Osteocyte (in vitro differentiated cells): Measurements from ENCODE around the gene SH3PXD2A. TPM values are rescaled to one million over a fixed set of nuclear protein-coding genes. Genes with fewer than 3 reads are reported as not detected.

Experiments used
- DNase-seq: peaks from one replicate; pipeline ENCODE4 v3.0.0; 2021; ENCODE audit warnings: mixed read lengths; ENCODE audit not compliant: unreplicated experiment; ENCODE audit errors: extremely low spot score
- H3K27ac Mint-ChIP-seq: one replicate; pipeline ENCODE4 v1.8.0; 2021; ENCODE audit warnings: mild to moderate bottlenecking, mixed read lengths; ENCODE audit not compliant: unreplicated experiment
- H3K27me3 Mint-ChIP-seq: one replicate; pipeline ENCODE4 v1.8.0; 2021; ENCODE audit warnings: mixed read lengths; ENCODE audit not compliant: unreplicated experiment
- H3K36me3 Mint-ChIP-seq: one replicate; pipeline ENCODE4 v1.8.0; 2021; ENCODE audit warnings: mixed read lengths; ENCODE audit not compliant: unreplicated experiment
- H3K4me1 Mint-ChIP-seq: one replicate; pipeline ENCODE4 v1.8.0; 2021; ENCODE audit warnings: mixed read lengths; ENCODE audit not compliant: unreplicated experiment
- H3K4me3 Mint-ChIP-seq: one replicate; pipeline ENCODE4 v1.8.0; 2021; ENCODE audit warnings: mild to moderate bottlenecking, moderate library complexity, mixed read lengths; ENCODE audit not compliant: unreplicated experiment
- H3K9me3 Mint-ChIP-seq: one replicate; pipeline ENCODE4 v1.8.0; 2021; ENCODE audit warnings: mixed read lengths; ENCODE audit not compliant: unreplicated experiment
- CTCF ChIP-seq: fragments of 200-600 bp; sonication (generic); IDR thresholded peaks from 2 replicates; pipeline ENCODE4 v1.5.0; 2021; ENCODE audit warnings: antibody characterized with exemption, mild to moderate bottlenecking, moderate library complexity
- total RNA-seq: library from RNA; stranded (reverse); gene quantifications from 2 replicates; pipeline ENCODE4 v1.2.1, GENCODE V29; 2021

Gene SH3PXD2A
- total RNA-seq, 1 donor from 2014 or later: 43.0 TPM

- H3K36me3 Mint-ChIP-seq: no peaks in the 10 kb centered on the region
- TF ChIP-seq CTCF: no peak
- DNase-seq: no peak
- no peak overlapping the region for H3K27ac Mint-ChIP-seq
- H3K9me3 Mint-ChIP-seq: no peaks in the 10 kb centered on the region
- H3K4me1 Mint-ChIP-seq: peaks cover 18% of the 10 kb centered on the region
- H3K4me3 Mint-ChIP-seq: peak overlapping the region; percentile 79
- peaks cover 45% of the 10 kb centered on the region for H3K27me3 Mint-ChIP-seq
Measured at GRCh38 chr10:103853428-103854264, 1.7 kb downstream of the SH3PXD2A start.

GRCh38 chr10:103852856-103853255, 2.5 kb downstream of the SH3PXD2A start:
- Mint-ChIP-seq H3K9me3 (no peaks in the 10 kb centered on the region), H3K36me3 (no peaks in the 10 kb centered on the region), H3K27ac (no peak overlapping the region), H3K4me1 (peaks cover 18% of the 10 kb centered on the region), H3K4me3 (no peak overlapping the region), H3K27me3 (peaks cover 49% of the 10 kb centered on the region)
- no peak for DNase-seq
- no peak for TF ChIP-seq CTCF

GRCh38 chr10:103852189-103852711, 3.1 kb downstream of the SH3PXD2A start:
- Mint-ChIP-seq H3K27ac (no peak overlapping the region), H3K4me1 (peaks cover 18% of the 10 kb centered on the region), H3K36me3 (no peaks in the 10 kb centered on the region), H3K9me3 (no peaks in the 10 kb centered on the region), H3K27me3 (peaks cover 49% of the 10 kb centered on the region), H3K4me3 (no peak overlapping the region)
- no peak for TF ChIP-seq CTCF
- DNase-seq: no peak

- no peak overlapping the region for H3K4me3 Mint-ChIP-seq
- no peaks in the 10 kb centered on the region for H3K9me3 Mint-ChIP-seq
- DNase-seq: no peak
- peaks cover 18% of the 10 kb centered on the region for H3K4me1 Mint-ChIP-seq
- TF ChIP-seq CTCF: no peak
- H3K27me3 Mint-ChIP-seq: peaks cover 46% of the 10 kb centered on the region
- H3K36me3 Mint-ChIP-seq: no peaks in the 10 kb centered on the region
- no peak overlapping the region for H3K27ac Mint-ChIP-seq
Measured at GRCh38 chr10:103851261-103851660, 4.1 kb downstream of the SH3PXD2A start.

- DNase-seq: no peak
- no peak for TF ChIP-seq CTCF
- Mint-ChIP-seq H3K27me3 (peaks cover 46% of the 10 kb centered on the region), H3K4me1 (peaks cover 18% of the 10 kb centered on the region), H3K4me3 (no peak overlapping the region), H3K36me3 (no peaks in the 10 kb centered on the region), H3K9me3 (no peaks in the 10 kb centered on the region), H3K27ac (no peak overlapping the region)
Measured at GRCh38 chr10:103850572-103850895, 4.8 kb downstream of the SH3PXD2A start.
